H9 (cell line): ENCODE measurements around the gene MAD1L1. TPM values are rescaled to one million over a fixed set of nuclear protein-coding genes. Genes with fewer than 3 reads are reported as not detected.
A peak's percentile ranks its signal among the peaks of the same experiment; 100 is the strongest.

Experiments used
- DNase-seq: peaks from one replicate; pipeline ENCODE4 v3.0.0-alpha.2; 2017
- H2AFZ ChIP-seq: one replicate; pipeline ENCODE4 v1.6.1; 2013; ENCODE audit warnings: mild to moderate bottlenecking, low read length, control low read depth, moderate library complexity
- H2AK5ac ChIP-seq: 2 replicates; pipeline ENCODE4 v1.6.1; 2013; ENCODE audit warnings: low read length, control low read depth, mixed read lengths; ENCODE audit not compliant: insufficient read length
- H2BK120ac ChIP-seq: one replicate; pipeline ENCODE4 v1.6.1; 2013; ENCODE audit warnings: low read depth, mild to moderate bottlenecking, low read length, control low read depth, inconsistent platforms; ENCODE audit not compliant: poor library complexity, severe bottlenecking
- H2BK12ac ChIP-seq: 2 replicates; pipeline ENCODE4 v1.6.1; 2013; ENCODE audit warnings: low read length, control low read depth, mixed read lengths, low read depth; ENCODE audit not compliant: insufficient read length
- H2BK15ac ChIP-seq: 2 replicates; pipeline ENCODE4 v1.6.1; 2013; ENCODE audit warnings: low read depth, low read length, control low read depth
- H2BK20ac ChIP-seq: one replicate; pipeline ENCODE4 v1.6.1; 2013; ENCODE audit warnings: low read depth, mild to moderate bottlenecking, low read length, control low read depth, inconsistent platforms; ENCODE audit not compliant: poor library complexity, severe bottlenecking
- H2BK5ac ChIP-seq: 2 replicates; pipeline ENCODE4 v1.6.1; 2013; ENCODE audit warnings: low read length, control low read depth, mixed read lengths; ENCODE audit not compliant: insufficient read length
- H3K14ac ChIP-seq: 2 replicates; pipeline ENCODE4 v1.6.1; 2013; ENCODE audit warnings: low read length, control low read depth; ENCODE audit not compliant: insufficient read depth
- H3K18ac ChIP-seq: 2 replicates; pipeline ENCODE4 v1.6.1; 2013; ENCODE audit warnings: low read depth, mild to moderate bottlenecking, mixed read lengths, low read length, control low read depth; ENCODE audit not compliant: insufficient read length
- H3K23ac ChIP-seq: 2 replicates; pipeline ENCODE4 v1.6.1; 2013; ENCODE audit warnings: low read length, control low read depth, mixed read lengths, low read depth; ENCODE audit not compliant: insufficient read length
- H3K23me2 ChIP-seq: 2 replicates; pipeline ENCODE4 v1.6.1; 2013; ENCODE audit warnings: low read depth, mild to moderate bottlenecking, mixed read lengths, low read length, control low read depth; ENCODE audit not compliant: insufficient read length, poor library complexity, severe bottlenecking
- H3K27ac ChIP-seq: 2 replicates; pipeline ENCODE4 v1.5.1; 2013; ENCODE audit warnings: low read length, control low read depth, mixed read lengths, low read depth; ENCODE audit not compliant: insufficient read length
- H3K27me3 ChIP-seq: 2 replicates; pipeline ENCODE4 v1.6.1; 2013; ENCODE audit warnings: low read length, control low read depth, inconsistent platforms; ENCODE audit not compliant: insufficient read depth
- H3K4ac ChIP-seq: 2 replicates; pipeline ENCODE4 v1.6.1; 2013; ENCODE audit warnings: low read depth, mild to moderate bottlenecking, control low read depth, inconsistent platforms, low read length, moderate library complexity
- H3K4me1 ChIP-seq: 2 replicates; pipeline ENCODE4 v1.6.1; 2013; ENCODE audit warnings: low read length, control low read depth, inconsistent platforms; ENCODE audit not compliant: insufficient read depth
- H3K4me2 ChIP-seq: 2 replicates; pipeline ENCODE4 v1.6.1; 2013; ENCODE audit warnings: low read length, control low read depth, mixed read lengths; ENCODE audit not compliant: insufficient read length, insufficient read depth
- H3K56ac ChIP-seq: 2 replicates; pipeline ENCODE4 v1.6.1; 2013; ENCODE audit warnings: low read depth, mild to moderate bottlenecking, mixed read lengths, low read length, control low read depth; ENCODE audit not compliant: insufficient read length
- H3K79me1 ChIP-seq: 2 replicates; pipeline ENCODE4 v1.6.1; 2013; ENCODE audit warnings: low read depth, mild to moderate bottlenecking, moderate library complexity, low read length, control low read depth, inconsistent platforms; ENCODE audit not compliant: insufficient read depth, poor library complexity, severe bottlenecking
- H3K79me2 ChIP-seq: 2 replicates; pipeline ENCODE4 v1.6.1; 2013; ENCODE audit warnings: low read length, control low read depth, inconsistent platforms; ENCODE audit not compliant: insufficient read depth
- H3K9ac ChIP-seq: 2 replicates; pipeline ENCODE4 v1.6.1; 2013; ENCODE audit warnings: low read length, control low read depth, mixed read lengths; ENCODE audit not compliant: insufficient read length; ENCODE audit errors: extremely low read depth
- H3K9me3 ChIP-seq: one replicate; pipeline ENCODE4 v1.6.1; 2013; ENCODE audit warnings: low read depth, low read length, inconsistent platforms; ENCODE audit not compliant: control insufficient read depth
- H3T11ph ChIP-seq: one replicate; pipeline ENCODE4 v1.6.1; 2013; ENCODE audit warnings: mild to moderate bottlenecking, low read length, control low read depth, inconsistent platforms
- H4K20me1 ChIP-seq: one replicate; pipeline ENCODE4 v1.6.1; 2013; ENCODE audit not compliant: control insufficient read depth, insufficient read length, insufficient read depth
- H4K5ac ChIP-seq: 2 replicates; pipeline ENCODE4 v1.6.1; 2013; ENCODE audit warnings: low read depth, mild to moderate bottlenecking, mixed read lengths, low read length, control low read depth; ENCODE audit not compliant: insufficient read length
- H4K8ac ChIP-seq: replicated peaks from 2 replicates; pipeline ENCODE4 v1.6.1; 2013; ENCODE audit warnings: low read length, control low read depth, mixed read lengths, low read depth; ENCODE audit not compliant: insufficient read length
- H4K91ac ChIP-seq: 2 replicates; pipeline ENCODE4 v1.6.1; 2013; ENCODE audit warnings: low read depth, mild to moderate bottlenecking, moderate library complexity, mixed read lengths, low read length, control low read depth; ENCODE audit not compliant: insufficient read length
- H3K27ac Mint-ChIP-seq, 3 experiments: 2 replicates in 2 of 3; 3 replicates in 1 of 3; pipeline ENCODE4 v1.8.0; 2020 to 2021; ENCODE audit warnings: mixed read lengths in 3 of 3, mild to moderate bottlenecking in 1 of 3, moderate library complexity in 1 of 3
- H3K27me3 Mint-ChIP-seq: 2 replicates; pipeline ENCODE4 v1.8.0; 2021; ENCODE audit warnings: low read depth, mild to moderate bottlenecking, moderate library complexity, mixed read lengths
- H3K36me3 Mint-ChIP-seq, 3 experiments: 2 replicates in 2 of 3; 3 replicates in 1 of 3; pipeline ENCODE4 v1.8.0; 2020 to 2021; ENCODE audit warnings: low read depth in 3 of 3, mixed read lengths in 3 of 3; ENCODE audit not compliant: insufficient read depth in 1 of 3
- H3K4me1 Mint-ChIP-seq, 2 experiments: 2 replicates each; pipeline ENCODE4 v1.8.0; 2020; ENCODE audit warnings: mixed read lengths in 2 of 2
- H3K4me3 Mint-ChIP-seq, 2 experiments: 2 replicates in 1 of 2; 3 replicates in 1 of 2; pipeline ENCODE4 v1.8.0; 2020 to 2021; ENCODE audit warnings: mild to moderate bottlenecking in 2 of 2, mixed read lengths in 2 of 2, moderate library complexity in 1 of 2
- H3K9me3 Mint-ChIP-seq, 2 experiments: 2 replicates in 1 of 2; 3 replicates in 1 of 2; pipeline ENCODE4 v1.8.0; 2020; ENCODE audit warnings: mild to moderate bottlenecking in 2 of 2, mixed read lengths in 2 of 2, moderate library complexity in 1 of 2
- CTCF ChIP-seq: fragments of 200-600 bp; sonication (generic); conservative IDR thresholded peaks from 3 replicates; pipeline ENCODE4 v1.8.0; 2021; ENCODE audit warnings: antibody characterized with exemption, mild to moderate bottlenecking
- WGBS: extraction: QIAGEN DNeasy Blood & Tissue Kit; methylation state at CpG from one replicate; pipeline ENCODE4 v1.1.7; 2013; ENCODE audit warnings: missing lambda C conversion rate, low lambda C conversion rate, mixed read lengths; ENCODE audit not compliant: insufficient read length; ENCODE audit errors: extremely low coverage; 5-methylcytosine and 5-hydroxymethylcytosine counted together
- total RNA-seq: library from RNA; stranded (reverse); gene quantifications from 2 replicates; pipeline ENCODE4 v1.2.1, GENCODE V29; 2021

MAD1L1 gene
- total RNA-seq, 1 experiment from 2014 or later: 39.0 TPM

- no peak overlapping the region for H3K9ac ChIP-seq
- no peak overlapping the region for H3K4me2 ChIP-seq
- Mint-ChIP-seq H3K4me3 (no peak overlapping the region), H3K4me1 (peaks cover 15 to 25% of the 10 kb centered on the region in 2 experiments), H3K27ac (peak overlapping the region; percentile 5 to 74 (median 47); a peak in 4 of 7 replicates), H3K9me3 (peaks cover 4 to 12% of the 10 kb centered on the region in 2 experiments; a peak in 4 of 5 replicates), H3K36me3 (peaks cover 12 to 14% (median 13%) of the 10 kb centered on the region in 3 experiments; a peak in 6 of 7 replicates), H3K27me3 (no peaks in the 10 kb centered on the region; the same call in 1 of the 2 replicates)
- H3K79me1 ChIP-seq: no peaks in the 10 kb centered on the region
- no peaks in the 10 kb centered on the region; the same call in 1 of the 2 replicates for H3K4me1 ChIP-seq
- H4K5ac ChIP-seq: no peak overlapping the region
- no peak overlapping the region for H4K91ac ChIP-seq
- H3K23me2 ChIP-seq: no peaks in the 10 kb centered on the region
- H3K9me3 ChIP-seq: no peaks in the 10 kb centered on the region
- H4K20me1 ChIP-seq: no peaks in the 10 kb centered on the region
- H2BK120ac ChIP-seq: no peak overlapping the region
- whole genome bisulfite sequencing: no CpG with 5 or more reads among the region's 13 CpGs
- H3K79me2 ChIP-seq: no peaks in the 10 kb centered on the region; the same call in 1 of the 2 replicates
- no peak overlapping the region for H3K18ac ChIP-seq
- H3K27me3 ChIP-seq: no peaks in the 10 kb centered on the region; the same call in 1 of the 2 replicates
- H3K14ac ChIP-seq: no peak overlapping the region
- no peak overlapping the region for H3K23ac ChIP-seq
- H3K27ac ChIP-seq: no peak overlapping the region
- DNase-seq: no peak
- H2BK15ac ChIP-seq: no peak overlapping the region
- H2AFZ ChIP-seq: no peak overlapping the region
- no peak overlapping the region for H2AK5ac ChIP-seq
- no peak overlapping the region for H3K4ac ChIP-seq
- H2BK5ac ChIP-seq: no peak overlapping the region
- H3T11ph ChIP-seq: no peak overlapping the region
- H2BK12ac ChIP-seq: no peak overlapping the region
- no peak overlapping the region for H3K56ac ChIP-seq
- H2BK20ac ChIP-seq: no peak overlapping the region
- H4K8ac ChIP-seq: no peak overlapping the region
- no peak for TF ChIP-seq CTCF
Observed at GRCh38 chr7:2037808-2038522, 194.8 kb downstream of the MAD1L1 start.
